Measurements from ENCODE around the gene GARIN5B.
A peak's percentile ranks its signal among the peaks of the same experiment; 100 is the strongest.
"Not testable (repeated sequence)": the region's sequence is repeated elsewhere in the genome, so short reads cannot be mapped to it uniquely, and the experiment has no call there.

GARIN5B gene

DNA sequence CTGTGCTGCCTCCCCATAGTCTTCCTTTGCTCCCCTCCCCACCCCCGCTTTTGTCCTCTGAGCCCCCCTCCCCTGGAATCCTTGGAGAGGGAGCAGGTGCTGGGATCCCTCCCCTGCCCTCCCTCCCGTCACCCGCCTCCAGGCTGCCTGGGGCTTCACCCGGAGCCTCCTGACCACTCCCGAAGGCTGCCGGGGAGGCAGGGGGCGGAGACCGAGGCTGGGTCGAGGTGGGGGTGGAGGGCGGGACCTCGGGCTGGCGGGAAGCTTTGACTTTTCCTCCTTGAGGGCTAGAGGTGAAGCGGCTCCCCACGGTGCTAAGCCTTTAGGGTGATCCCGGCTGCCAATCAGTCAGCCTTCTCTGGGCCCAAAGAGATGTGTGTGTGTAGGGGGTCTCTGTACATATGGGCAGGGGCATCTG is 21.9 kb downstream of the GARIN5B start:
- peak; percentile 75 to 84 for DNase-seq
- TF ChIP-seq GATA1 (IDR thresholded peaks at IDR 0.05; ENCODE audit: low read depth, low read length) (no peak), POLR2A (IDR thresholded peaks at IDR 0.05; ENCODE audit: low read length) (no peak)

DNA sequence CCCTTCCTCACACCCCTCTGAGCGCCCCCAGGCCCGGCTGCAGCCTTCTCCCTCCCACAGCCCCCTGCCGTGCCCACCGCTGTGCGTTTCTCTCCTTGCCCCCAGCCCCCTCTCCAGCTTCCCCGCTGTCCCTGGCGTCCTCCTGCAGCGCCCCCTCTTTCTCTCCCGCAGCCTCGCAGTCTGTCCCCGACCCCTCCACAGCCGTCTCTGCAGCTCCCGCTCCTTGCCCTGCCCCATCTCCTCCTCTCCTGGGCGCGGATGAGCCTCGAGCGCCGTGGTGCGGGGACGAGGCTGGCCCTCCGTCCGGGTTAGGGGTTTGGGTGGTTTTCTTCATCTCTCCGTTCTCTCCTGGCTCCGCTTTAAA is 22.3 kb downstream of the GARIN5B start:
- DNase-seq: peak; percentile 50 to 68

DNA sequence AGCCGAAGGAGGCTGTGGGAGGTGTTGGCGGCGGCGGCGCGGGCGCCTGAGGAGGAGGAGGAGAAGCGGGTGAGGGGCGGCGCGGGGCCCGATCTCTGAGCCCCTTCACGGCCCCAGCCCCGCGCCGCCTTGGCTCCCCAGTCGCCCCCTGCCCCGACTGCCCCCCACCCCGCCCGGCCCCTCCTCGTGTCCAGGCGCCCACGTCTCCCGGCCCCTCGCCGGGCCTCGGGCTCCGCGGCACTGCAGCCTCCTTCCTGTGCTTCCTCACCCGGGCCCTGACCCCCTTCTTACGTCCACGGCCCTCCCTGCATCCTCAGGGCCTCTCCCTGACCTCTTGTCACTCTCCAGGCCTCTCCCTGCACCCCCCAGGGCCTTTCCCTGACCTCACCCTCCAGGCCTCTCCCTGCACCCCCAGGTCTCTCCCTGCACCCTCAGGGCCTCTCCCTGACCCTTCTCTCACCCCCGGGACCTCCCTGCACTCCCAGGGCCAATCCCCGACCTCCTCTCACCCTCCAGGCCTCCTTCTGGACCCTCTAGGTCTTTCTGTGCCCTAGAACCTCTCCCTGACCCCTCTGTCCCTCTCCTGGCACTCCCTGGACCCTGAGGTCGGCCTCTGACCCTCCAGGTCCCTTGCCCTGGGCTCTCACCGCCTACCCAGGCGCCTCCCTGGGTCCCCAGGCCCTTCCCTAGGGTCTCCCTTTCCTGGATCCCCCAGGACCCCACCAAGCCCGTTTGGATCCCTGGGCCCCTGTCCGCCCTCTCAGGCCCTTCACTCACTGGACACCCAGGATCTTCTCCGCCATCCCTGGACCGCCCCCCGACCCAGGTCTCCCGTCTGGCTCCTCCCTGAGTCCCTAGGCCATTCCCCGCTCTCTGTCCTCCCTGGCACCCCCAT is 22.9 kb downstream of the GARIN5B start:
- peak; percentile 74 to 77 for DNase-seq
- TF ChIP-seq POLR2A (IDR thresholded peaks at IDR 0.05; ENCODE audit: low read length): peak; percentile 4
- no peak for TF ChIP-seq GATA1 (IDR thresholded peaks at IDR 0.05; ENCODE audit: low read depth, low read length)

More for the DNA sequence above, 22.3 kb downstream of the GARIN5B start:
- TF ChIP-seq POLR2A (IDR thresholded peaks at IDR 0.05; ENCODE audit: low read length) (no peak), GATA1 (IDR thresholded peaks at IDR 0.05; ENCODE audit: low read depth, low read length) (no peak)

DNA sequence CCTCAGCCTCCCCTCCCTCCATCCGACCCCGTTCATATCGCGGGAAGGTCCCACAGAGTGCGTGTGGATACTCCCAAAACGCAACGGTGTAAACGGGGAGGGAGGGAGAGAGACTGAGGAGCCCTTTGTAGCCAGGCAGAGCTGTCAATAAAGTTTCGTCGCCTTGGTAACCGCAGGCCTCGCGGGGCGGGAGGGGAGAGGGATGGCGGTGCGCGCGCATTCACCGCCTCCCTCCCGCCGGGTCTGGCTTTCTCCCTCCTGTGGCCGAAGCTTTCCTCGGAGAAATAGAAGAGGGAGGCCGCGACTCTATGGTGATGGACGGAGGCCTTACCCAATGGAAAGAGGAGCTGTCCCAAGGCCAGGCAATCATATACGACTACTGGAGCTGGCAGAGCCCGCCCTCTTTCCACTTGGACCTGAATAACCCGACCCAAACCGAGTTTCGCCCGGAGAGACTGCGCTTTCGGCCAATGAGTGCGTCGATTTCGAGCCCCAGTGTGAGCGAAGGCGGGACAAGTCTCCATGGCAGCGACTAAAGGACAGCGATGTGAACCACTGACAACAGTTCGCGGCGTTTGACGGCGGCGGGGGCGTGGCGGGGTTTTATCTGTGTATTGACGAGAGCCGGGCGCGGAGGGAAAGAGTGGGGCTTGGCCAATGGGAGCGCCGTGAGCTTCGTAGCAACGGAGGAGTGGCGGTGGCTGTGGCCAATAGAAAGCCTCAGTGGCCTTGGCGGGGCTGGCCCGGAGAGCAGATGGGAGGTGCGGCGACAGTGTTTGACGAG is 23.8 kb downstream of the GARIN5B start, which contains the start of gene KMT5C:
Gene KMT5C, plus strand, starts transcription at position 772 of the 784 bp plus-strand sequence. CDS start 2,061 bp downstream, outside the sequence.
- peak; percentile 100 for DNase-seq
- TF ChIP-seq GATA1 (IDR thresholded peaks at IDR 0.05; ENCODE audit: low read depth, low read length) (no peak), POLR2A (IDR thresholded peaks at IDR 0.05; ENCODE audit: low read length) (peak; percentile 82)

DNA sequence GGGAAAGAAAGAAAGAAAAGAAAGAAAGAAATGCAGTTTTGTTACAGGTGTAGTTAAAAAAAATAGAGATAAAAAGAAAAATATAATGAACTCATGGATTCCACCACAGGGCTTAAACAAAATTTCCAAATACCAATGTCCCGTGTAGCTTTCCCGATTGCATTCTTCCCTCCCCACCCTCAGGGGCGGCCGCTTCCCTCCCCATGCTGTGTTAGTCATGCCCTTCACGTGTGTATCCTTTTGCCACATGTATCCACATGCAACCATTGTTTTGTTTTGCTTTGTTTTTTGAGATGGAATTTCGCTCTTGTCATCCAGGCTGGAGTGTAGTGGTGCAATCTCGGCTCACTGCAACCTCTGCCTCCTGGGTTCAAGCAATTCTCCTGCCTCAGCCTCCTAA is 27.0 kb downstream of the GARIN5B start:
- no peak for TF ChIP-seq POLR2A (IDR thresholded peaks at IDR 0.05; ENCODE audit: low read length)
- no peak for TF ChIP-seq GATA1 (IDR thresholded peaks at IDR 0.05; ENCODE audit: low read depth, low read length)
- DNase-seq: no peak

DNA sequence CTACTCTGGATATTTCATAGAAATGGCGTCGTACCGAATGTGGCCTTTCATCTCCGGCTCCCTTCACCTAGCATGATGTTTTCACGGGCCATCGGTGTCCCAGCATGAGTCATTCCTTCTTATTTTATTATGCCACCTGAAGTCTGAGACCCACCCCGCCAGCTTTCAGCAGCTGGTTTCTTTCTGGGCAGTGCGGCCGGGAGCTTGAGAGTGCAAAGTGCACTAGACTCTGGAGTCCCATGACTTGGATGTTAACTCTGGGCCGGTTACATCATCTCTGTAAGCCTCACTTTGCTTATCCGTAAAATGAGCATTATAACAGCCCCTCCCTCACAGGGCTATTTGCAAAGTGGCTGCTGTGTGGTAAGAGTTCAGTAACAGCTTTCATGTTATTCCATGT is 29.2 kb downstream of the GARIN5B start:
- DNase-seq: no peak
- TF ChIP-seq POLR2A (IDR thresholded peaks at IDR 0.05; ENCODE audit: low read length) (no peak), GATA1 (IDR thresholded peaks at IDR 0.05; ENCODE audit: low read depth, low read length) (no peak)

DNA sequence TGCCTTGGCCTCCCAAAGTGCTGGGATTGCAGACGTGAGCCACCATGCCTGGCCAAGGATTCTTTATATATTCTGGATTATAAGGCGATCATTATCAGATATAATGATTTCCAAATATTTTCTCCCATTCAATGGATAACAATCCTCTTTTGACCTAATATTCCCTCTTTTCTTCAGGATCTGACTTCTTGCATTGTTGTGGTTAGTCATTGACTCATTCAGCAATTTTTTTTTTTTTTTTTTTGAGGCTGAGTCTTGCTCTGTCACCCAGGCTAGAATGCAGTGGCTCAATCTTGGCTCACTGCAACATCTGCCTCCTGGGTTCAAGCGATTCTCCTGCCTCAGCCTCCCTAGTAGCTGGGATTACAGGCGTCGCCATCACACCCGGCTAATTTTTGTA is 33.3 kb downstream of the GARIN5B start:
- not testable (repeated sequence) for DNase-seq

DNA sequence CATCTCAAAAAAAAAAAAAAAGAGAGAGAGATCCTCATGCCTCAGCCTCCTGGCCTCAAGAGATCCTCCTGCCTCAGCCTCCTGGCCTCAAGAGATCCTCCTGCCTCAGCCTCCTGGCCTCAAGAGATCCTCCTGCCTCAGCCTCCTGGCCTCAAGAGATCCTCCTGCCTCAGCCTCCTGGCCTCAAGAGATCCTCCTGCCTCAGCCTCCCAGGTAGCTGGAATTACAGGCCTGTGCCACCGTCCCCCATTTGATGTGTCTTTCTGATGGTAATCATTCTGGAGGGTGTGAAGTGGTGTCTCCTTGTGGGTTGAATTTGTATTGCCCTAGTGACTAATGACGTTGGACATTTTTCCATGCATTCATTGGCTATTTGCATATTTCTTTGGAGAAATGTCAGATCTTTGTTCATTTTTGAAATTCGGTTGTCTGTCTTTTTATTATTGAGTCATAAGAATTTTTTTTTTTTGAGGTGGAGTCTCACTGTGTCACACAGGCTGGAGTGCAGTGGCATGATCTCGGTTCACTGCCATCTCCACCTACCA is 34.2 kb downstream of the GARIN5B start:
- not testable (repeated sequence) for DNase-seq

DNA sequence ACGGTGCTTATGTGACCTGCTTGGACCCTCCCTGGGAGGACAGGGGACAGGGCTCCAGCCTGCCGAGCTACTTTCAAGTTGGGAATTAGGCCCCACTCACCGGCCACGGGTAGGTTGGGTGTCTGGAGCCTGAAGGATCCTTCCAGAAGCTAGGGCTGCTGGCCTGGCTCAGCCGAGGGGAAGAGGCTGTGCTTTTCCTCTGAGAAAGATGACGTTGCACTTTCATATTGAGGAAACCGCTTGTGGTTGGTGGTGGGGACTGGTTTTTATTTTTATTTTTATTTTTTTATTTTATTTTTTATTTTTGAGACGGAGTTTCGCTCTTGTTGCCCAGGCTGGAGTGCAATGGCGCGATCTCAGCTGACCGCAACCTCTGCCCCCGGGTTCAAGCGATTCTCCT is 37.9 kb downstream of the GARIN5B start, which contains the start of gene TMEM150B:
Gene TMEM150B, minus strand, starts transcription at position 170 of the 400 bp plus-strand sequence. CDS start 4,305 bp downstream, outside the sequence.
- TF ChIP-seq POLR2A (IDR thresholded peaks at IDR 0.05; ENCODE audit: low read length): no peak
- TF ChIP-seq GATA1 (IDR thresholded peaks at IDR 0.05; ENCODE audit: low read depth, low read length): no peak
- no peak for DNase-seq

DNA sequence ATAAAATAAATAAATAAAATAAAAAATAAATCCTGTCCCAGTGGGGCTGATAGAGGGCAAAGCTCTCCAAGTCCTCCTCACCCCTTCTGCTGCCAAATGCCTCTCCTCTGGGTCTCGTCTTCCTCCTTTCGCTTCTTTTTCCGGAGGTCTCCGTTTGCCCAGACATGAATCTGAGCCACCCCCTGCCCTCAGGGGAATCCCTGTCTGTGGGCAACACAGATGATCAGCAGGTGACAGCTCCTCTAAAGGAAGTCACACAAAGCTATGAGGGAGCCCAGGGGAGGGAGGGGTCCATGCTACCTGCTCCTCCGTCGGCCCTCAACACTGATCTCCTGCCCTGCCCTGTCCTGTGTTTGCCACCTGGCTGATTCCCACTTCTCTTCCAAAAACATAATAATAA is 38.4 kb downstream of the GARIN5B start:
- no peak for DNase-seq

DNA sequence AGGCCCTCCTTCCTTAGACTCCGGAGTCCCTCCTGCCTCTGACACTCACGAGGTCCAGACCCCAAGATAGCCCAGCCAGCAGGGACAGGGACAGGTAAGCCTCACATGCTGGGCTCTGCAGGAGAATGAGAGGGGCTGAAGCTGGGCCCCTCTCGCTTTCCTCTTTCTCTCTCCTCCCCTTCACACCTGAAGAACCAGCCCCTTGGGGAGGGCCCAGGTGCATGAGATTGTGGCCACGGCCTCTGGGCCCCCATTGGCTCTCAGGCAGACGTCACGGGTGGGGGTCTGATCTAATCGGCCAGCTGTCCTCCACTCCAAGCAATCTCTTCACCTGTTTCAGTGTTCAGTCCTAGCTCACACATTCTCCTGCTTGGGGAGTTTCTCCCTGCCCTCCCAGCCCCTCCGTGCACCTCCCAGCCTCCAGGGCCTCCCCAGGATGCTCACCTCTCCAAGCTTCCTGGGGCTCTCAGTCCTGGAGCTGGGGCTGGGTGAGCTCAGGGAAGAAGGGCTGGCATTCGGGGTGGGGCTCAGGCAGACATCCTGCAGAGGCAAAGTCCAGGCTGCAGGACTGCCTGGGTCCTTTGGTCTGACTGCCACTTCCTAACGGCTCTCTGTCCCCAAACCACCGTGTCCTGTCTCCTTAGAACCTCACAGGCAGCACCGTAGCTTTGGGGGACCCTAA is 40.7 kb downstream of the GARIN5B start:
- TF ChIP-seq GATA1 (IDR thresholded peaks at IDR 0.05; ENCODE audit: low read depth, low read length) (no peak), POLR2A (IDR thresholded peaks at IDR 0.05; ENCODE audit: low read length) (no peak)
- no peak for DNase-seq

More for the DNA sequence above, 38.4 kb downstream of the GARIN5B start:
- no peak for TF ChIP-seq GATA1 (IDR thresholded peaks at IDR 0.05; ENCODE audit: low read depth, low read length)

DNA sequence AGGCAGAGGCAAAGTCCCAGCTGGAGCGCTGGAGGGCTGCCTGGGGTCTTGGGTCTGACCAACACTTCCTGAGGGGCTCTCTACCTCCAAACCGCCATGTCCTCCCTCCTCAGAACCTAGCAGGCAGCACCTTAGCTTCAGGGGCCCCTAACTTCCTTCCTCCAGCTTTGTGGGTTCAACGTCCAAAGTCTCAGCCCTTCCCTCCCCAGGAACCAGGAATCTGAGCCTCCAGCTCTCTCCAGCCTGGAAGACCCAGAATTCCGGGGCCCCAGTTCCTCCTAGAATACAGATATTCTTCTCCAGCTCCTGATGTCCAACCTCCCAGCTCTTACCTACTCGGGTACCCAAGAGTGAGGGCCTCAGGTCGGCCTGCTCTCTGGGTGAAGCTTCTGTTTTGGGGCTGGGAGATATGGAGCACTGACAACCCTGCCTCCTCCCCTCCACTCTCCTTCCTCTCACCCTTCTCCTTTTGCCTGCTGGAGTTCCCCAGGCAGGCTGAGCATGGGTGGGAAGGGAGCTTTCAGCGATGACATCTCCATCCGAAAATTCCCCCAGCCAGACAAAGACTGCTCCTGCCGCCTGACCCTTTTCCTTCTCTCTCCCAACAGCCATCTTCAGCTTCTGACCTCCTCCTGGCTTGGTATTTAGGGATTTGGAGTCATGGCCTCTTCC is 41.5 kb downstream of the GARIN5B start:
- TF ChIP-seq GATA1 (IDR thresholded peaks at IDR 0.05; ENCODE audit: low read depth, low read length) (no peak), POLR2A (IDR thresholded peaks at IDR 0.05; ENCODE audit: low read length) (no peak)

DNA sequence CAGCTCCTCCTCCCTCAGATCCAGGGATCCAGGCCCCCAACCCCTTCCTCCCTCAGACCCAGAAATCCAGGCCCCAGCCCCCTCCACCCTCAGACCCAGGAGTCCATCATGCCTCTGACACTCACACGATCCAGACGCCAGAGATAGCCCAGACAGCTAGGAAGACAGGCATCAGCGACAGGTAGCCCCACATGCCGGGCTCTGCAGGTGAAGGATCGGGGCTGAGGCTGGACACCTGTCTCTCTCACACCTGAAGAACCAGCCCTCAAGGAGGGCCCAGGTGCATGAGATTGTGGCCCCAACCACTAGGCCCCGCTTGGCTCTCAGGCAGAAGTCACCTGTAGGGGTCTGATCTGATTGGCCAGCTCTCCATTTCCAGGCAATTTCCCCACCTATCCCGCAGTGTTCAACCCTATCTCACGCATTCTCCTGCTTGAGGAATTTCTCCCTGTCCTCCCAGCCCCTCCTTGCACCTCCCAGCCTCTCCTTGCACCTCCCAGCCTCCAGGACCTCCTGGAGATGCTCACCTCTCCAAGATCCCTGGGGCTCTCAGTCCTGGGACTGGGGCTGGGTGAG is 42.1 kb downstream of the GARIN5B start:
- TF ChIP-seq GATA1 (IDR thresholded peaks at IDR 0.05; ENCODE audit: low read depth, low read length) (no peak), POLR2A (IDR thresholded peaks at IDR 0.05; ENCODE audit: low read length) (no peak)

More for the DNA sequence above, 41.5 kb downstream of the GARIN5B start:
- DNase-seq: no peak

More for the DNA sequence above, 42.1 kb downstream of the GARIN5B start:
- DNase-seq: no peak
